Sigmoid colon (tissue), 4 donors: ENCODE results near the gene PPP1R14D.

Source experiments
- CTCF ChIP-seq, 4 experiments: fragments of 450-650 bp in 3 of 4; fragments of 200-600 bp in 1 of 4; IDR thresholded peaks; one replicate each; pipeline ENCODE4 v1.5.1; 2016 to 2019; ENCODE audit warnings: antibody characterized with exemption in 4 of 4, mild to moderate bottlenecking in 3 of 4, moderate library complexity in 2 of 4
- EP300 ChIP-seq, 4 donors: sonication (generic); formaldehyde crosslinking; IDR thresholded peaks; one replicate each; pipeline ENCODE4 v1.6.1; 2017; ENCODE audit warnings: antibody characterized with exemption in 4 of 4

- no peak for TF ChIP-seq CTCF (IDR thresholded peaks at IDR 0.05)
- TF ChIP-seq EP300 (IDR thresholded peaks at IDR 0.05), result no peak
Measured at GRCh38 chr15:40870716-40871115, 42.2 kb upstream of the PPP1R14D start.
